CD4-positive, alpha-beta T cell treated with Interleukin-6 at 100 ng/mL for 8 hours (primary cell): ENCODE data around the gene CD320.
"Not testable (repeated sequence)": the region's sequence is repeated elsewhere in the genome, so short reads cannot be mapped to it uniquely, and the experiment has no call there.

Experiments
- DNase-seq: peaks from one replicate; pipeline ENCODE4 v3.0.0-alpha.2; 2020; ENCODE audit warnings: mixed read lengths, low spot score

The CD320 gene

DNA sequence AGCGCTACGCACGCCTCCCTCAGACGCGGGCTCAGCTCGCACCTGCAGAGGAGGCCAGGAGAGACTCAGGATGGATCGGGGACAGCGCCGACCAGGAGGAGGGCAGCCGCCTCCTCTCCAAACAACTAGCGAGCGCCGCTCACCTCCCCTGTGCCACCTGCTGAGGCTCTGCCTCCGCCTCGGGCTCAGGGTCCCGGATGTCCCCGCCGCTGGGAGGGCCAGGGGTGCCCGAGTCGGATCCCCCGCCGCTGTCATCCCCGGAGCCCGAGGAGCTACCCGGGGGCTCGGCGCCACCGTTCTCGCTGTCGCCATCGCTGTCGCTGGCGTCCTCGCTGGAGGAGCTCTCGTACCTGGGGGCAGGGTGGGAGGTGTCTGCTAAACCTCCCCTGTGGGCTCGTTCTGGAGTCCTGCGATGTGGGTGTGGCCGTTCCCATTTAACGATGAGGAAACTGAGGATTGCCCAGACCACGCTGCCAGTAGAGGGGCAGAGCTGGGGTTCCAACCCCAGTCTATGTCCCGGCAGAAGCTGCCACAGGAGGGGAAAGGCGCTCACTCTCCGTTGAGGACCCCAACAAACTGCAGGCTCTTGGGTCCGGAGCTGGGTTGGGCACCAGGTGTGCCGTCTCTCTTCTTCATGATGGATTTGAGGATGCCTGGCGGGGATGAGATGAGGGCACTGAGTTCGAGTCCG is 25.8 kb upstream of the CD320 start:
- DNase-seq, result no peak

DNA sequence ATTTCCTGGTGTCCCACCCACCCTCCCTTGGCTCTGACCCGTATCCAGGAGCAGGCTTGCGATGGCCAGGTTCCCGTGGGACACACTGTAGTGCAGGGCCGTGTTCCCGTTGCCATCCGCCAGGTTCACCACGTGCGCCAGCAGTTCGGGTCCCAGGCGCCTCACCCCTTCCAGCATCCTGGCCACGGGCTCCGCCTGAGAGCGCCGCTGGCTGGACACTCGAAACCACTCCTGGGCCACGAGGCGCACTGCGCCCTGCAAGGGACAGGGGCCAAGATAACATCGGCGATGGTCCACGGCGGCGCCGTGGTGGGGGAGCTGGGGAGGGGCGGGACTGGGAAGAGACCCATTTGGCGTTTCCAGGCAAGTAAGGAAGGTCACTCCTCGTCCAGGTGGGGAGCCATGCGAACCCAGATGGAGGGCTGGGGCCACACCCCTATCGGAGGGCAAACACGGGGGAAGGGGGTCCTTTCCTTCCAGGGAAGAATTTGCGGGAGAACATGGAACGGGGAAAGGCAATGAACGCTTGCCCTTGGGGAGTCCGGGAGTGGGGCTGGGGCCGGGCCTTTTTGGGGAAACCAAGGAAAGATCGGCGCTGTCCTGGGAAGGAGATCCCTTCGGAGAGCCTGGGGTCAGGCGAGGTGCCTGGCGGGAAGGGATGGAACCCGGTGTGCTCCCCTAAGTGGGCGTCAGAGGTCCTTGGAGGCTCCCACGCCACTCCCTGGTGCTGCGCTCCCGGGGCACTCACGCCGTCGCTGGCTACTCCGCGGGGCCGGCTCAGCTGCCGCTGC is 25.0 kb upstream of the CD320 start:
- no peak for DNase-seq

DNA sequence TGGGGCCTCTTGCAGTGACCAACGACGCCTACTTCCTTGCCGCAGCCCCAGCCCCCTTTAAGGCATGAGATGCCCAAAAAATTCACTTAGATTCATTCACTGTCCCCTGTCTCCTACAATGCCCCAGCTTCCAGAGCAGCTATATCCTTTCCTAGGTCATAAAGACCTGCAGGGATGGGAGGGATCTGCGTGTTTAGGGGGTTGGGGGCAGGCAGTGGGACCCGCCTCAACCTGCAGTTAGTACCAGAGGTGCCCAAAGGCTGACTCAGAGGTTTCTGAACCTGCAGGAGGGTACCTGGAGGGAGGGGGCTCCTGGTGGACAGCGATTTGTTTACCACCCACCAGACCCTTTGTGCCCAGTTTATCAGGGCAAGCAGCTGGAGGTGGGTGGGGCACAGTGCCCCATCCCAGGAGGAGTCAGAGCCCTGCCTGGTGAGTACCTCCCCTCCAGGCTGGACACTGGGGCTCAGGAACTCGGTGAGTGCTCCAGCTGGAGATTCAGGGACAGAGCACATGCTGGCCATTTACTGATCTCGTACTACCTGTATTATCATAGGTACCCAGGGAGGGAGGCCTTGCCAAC is 23.2 kb upstream of the CD320 start:
- no peak for DNase-seq

DNA sequence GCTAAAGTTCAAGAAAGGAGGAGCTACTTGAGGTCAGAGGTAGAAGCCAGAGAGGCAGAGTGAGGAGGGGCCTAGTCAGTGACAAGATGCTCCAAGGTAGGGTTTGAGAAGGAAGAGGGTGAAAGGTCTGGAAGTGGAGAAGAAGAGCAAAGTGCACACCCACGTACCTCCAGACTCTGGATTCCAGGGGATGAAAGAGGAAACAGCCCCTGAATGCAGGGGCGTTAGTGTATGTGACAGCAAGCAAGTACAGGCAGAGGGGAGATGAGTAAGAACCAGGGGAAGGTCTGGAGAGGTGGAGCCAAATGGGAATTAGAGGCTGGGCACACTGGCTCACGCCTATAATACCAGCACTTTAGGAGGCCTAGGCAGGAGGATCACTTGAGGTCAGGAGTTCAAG is 21.8 kb upstream of the CD320 start:
- DNase-seq, result no peak

DNA sequence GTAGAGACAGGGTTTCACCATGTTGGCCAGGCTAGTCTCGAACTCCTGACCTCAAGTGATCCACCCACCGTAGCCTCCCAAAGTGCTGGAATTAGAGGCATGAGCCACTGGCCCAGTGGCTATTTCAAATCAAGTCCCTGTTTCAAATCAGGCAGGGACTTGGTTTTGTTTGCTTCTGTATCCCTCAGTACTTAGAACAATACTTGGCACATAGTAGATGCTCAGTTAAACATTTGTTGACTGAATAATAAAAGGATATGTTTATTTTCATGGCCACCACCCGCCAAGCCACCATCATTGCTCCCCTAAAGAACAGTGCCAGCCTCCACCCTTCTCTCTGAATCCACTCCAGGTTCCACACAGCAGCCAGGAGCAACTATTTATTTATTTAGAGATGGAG is 17.3 kb upstream of the CD320 start:
- DNase-seq, result no peak

DNA sequence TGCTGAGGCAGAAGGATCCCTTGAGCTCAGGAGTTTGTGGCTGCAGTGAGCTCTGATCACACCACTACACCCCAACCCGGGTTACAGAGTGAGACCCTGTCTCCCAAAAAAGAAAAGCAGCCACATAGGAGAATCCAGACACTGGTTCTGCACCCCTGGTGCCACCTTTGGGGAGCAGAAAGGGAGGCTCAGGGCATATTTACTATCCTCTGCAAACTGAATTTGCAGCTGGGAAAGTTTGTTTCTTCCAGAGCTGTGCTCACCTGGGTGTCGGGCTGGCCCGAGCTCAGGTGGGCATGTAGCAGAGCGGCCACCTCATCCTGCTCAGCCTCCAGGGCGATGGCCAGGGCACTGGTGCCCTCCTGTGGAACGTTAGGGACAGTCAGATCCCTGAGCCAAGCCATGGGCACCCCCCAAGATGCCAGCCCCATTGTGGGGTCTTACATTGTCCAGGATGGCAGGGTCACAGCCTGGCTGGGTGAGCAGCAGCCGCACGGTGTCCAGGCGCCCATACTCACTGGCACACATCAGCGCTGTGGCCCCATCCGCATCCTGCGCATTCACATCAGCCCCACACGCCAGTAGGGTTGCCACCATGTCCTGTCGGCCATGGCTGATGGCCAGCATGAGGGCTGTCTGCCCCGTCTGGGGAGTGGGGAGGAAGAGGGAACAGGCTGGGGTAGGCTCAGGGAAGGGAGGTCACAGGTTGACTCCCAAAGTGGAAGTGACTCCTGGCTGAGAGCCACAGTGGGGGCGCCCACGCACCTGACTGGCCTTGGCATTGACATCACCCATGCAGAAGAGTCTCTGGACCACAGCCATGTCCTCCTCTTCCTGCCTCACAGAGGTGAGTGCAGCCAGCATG is 16.3 kb upstream of the CD320 start:
- DNase-seq, result no peak

DNA sequence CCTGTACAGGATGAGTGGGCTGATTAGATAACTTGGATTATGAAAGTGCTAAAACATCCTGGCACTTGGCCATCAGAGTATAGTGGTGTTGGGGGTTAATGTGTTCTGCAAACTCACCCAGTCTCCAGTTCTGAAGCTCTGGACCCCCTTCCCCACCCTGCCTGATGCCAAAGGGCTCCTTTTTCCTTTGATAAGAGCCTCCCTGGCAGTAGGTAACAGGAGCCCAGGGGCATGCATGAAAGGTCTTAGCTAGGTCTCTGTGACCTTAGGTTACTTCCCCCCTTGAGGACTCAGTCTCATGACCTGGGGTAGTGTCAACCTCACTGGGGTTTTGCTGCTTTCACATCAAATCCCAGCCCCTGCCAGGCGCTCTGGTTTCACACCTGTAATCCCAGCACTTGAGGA is 15.6 kb upstream of the CD320 start:
- no peak for DNase-seq

DNA sequence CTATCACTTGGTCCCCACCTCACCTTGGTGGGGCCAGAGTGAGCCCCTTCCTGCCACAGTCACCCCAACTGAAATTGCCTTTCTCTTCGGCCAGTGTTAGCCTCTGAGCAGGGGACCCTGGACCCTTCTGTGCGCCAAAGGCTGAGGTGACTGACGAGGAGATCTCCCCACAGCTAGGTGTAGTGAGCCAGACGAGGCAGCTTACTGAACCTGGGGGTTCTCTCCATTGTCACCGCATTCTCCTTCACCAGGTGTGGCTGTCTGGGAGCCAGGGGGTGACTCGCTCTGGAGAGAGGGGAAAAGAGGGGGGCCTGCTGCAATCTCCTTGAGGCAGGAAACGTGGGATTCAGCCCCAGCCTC is 14.5 kb upstream of the CD320 start:
- DNase-seq, result no peak

DNA sequence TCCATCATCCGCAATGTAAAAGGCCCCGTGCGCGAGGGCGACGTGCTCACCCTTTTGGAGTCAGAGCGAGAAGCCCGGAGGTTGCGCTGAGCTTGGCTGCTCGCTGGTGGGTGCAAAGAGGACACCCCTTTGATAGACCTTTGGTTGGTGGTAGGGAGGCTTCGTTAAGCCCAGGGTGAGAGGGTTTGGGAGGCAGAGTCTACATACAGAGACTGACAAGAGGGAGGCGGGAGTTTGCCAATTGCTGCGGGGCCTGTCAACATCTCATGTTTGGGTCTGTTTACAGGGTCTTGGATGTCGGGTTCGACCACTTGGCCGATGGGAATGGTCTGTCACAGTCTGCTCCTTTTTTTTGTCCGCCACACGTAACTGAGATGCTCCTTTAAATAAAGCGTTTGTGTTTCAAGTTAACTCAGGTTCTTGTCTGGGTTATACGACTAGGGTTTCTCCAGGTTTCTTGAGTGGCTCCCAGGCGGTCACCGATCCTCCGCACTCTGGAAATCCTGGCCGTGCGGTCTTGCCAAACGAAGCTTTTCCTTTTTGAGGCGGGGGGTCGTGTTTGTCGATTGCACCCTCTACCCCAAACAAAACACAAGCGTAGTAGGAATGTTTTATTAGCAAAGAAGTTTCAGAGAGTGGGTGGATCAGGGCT is 14.0 kb upstream of the CD320 start:
- DNase-seq, result no peak

DNA sequence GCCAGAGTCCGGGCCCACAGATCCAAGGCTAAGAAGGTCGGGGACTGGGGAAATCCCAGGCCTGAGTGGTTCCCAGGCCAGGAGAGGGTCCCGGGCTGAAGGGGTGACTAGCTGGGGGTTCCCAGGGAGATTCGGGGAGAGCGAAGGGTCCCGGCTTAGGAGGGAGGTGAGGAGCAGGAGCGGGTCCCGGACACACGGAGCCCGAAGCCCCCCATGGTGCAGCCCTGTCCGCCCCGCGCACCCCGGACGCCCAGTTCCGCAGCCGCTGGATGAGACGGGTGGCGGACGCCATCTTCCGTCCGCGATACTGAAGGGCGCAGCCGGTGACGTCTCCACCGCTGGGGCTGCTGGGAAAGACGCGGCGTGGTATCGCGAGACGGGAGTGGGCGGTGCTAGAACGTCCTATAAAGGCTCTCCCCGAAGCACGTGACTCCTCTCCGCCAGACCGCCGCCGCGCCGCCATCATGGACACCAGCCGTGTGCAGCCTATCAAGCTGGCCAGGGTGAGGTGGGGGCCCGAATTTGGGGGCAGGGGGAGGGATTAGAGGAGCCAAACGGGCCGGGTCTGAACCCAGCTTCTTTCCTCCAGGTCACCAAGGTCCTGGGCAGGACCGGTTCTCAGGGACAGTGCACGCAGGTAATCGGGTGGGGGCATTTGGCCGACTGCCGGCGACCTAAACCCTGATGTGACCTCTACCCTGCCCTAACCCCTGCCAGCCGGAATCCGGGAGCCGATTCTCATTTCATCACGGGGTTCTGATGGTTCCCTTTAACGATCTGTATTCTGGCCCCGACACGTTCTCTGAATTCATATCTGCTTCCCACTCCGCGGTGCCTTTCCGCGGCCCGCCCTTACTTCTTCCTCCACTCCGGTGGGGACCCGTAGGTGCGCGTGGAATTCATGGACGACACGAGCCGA is 13.2 kb upstream of the CD320 start, which contains the start of the genes NDUFA7 and RPS28:
Gene NDUFA7 (minus strand): TSS at position 309 of the 919 bp plus-strand sequence. CDS start 17 bp downstream, at position 292.
Gene RPS28 (plus strand): TSS at position 430 of the 919 bp plus-strand sequence. CDS start 35 bp downstream, at position 465.
- DNase-seq, result peak; percentile 97

DNA sequence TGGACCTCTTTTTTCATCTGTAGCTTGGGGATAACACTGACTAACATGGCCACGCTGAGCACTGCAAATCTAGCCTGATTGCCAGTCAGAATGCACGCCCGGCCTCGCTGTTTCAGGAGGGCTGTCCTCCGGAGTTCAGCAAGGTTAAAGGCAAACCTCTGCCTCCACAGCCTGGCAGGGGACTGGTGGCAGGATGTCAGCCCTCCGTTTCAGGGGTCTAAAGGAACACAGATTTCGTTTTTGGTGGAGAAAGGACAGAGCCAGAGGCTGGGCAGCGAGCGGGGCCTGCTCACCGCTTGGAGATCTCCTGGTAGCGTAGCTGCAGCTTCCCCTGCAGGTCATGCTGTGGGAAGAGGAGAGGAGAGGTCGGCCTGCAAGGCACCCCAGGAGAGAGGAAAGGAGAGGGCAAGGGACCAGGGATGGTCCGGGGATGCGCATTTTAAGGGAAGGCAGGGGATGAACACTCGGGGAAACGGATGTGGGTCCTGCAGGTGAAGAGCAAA is 12.5 kb upstream of the CD320 start:
- DNase-seq, result no peak

DNA sequence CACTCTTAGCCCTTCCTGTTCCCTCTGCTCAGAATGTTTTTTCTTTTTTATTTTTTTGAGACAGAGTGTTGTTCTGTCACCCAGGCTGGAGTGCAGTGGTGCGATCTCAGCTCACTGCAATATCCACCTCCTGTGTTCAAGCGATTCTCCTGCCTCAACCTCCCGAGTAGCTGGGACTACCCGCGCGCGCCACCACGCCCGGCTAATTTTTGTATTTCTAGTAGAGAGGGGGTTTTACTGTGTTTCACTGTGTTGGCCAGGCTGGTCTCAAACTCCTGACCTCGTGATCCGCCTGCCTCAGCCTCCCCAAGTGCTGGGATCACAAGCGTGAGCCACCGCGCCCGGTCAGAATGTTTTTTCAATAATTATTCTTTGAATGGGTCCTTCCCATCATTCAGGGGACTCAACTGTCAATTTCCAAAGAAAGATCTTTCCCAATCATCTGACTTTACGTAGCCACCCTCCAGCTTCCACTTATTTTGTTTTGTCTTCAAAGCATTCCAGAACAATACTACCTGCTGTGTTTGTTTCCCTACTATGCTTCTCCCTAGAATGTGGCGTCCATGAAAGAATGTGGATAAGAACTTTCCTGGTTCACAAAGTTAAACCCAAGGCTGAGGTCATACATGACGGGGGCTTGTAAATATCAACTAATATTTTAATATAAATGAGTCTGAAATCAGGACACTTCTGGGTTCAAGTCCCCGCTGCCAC is 11.8 kb upstream of the CD320 start:
- DNase-seq, result no peak

DNA sequence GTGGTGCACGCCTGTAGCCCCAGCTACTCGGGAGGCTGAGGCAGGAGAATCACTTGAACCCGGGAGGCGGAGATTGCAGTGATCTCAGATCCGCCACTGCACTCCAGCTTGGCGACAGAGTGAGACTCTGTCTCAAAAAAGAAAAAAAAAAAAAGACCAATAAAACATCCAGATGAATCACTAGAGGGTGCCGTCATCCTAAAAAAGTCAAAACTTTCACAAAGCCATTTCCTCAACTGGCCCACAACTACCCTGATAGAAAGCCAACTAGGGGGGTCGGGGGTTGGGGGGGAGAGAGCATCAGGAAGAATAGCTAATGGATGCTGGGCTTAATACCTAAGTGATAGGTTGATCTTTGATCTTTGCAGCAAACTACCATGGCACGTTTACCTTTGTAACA is 10.7 kb upstream of the CD320 start:
- DNase-seq, result not testable (repeated sequence)

DNA sequence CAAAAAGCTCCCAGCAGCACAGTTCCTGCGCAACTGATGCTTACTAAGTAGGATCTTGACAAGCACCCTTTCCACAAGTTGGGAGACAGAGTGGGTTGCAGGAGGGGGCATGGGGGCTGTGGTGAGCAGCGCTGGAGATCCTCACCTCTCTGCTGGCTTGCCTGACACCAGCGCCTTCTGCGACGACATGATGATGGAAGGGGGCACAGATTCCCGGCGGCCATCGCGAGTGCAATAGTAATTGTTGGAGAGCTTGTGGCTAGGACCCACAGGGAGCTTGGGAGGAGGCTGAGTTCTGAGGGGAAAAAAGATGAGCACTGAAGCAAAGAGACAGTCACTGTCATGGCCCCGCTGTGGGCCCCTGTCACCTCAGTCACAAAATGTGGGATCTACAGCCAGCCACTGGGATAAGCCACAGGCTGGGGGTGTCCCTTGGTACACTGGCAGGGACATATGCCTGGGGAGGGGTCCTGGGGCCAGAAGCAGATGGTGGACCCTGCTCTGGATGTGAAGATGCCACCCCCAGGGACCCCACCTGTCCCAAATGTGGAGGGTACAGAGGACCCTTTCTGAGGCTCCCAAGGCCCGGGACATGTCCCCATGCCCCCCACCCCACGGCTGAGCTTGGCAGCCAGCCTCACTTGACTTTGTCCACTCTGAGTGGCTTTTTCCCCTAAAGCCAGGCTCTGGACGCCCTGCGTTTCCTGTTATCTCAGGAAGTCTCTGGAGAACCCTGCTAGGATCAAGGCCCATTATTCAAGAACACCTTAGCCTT is 8.4 kb upstream of the CD320 start:
- no peak for DNase-seq

DNA sequence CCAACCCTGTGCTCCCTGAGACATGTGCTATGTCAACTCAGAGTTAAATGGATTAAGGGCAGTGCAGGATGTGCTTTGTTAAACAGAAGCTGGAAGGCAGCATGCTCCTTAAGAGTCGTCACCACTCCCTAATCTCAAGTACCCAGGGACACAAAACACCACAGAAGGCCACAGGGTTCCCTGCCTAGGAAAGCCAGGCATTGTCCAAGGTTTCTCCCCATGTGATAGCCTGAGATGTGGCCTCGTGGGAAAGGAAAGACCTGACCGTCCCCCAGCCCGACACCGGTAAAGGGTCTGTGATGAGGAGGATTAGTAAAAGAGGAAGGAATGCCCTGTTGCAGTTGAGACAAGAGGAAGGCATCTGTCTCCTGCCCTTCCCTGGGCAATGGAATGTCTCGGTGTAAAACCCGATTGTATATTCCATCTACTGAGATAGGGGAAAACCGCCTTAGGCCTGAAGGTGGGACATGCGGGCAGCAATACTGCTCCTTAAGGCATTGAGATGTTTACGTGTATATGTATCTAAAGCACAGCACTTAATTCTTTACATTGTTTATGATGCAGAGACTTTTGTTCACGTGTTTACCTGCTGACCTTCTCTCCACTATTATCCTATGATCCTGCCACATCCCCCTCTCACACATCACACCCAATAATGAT is 7.0 kb upstream of the CD320 start:
- DNase-seq, result not testable (repeated sequence)

DNA sequence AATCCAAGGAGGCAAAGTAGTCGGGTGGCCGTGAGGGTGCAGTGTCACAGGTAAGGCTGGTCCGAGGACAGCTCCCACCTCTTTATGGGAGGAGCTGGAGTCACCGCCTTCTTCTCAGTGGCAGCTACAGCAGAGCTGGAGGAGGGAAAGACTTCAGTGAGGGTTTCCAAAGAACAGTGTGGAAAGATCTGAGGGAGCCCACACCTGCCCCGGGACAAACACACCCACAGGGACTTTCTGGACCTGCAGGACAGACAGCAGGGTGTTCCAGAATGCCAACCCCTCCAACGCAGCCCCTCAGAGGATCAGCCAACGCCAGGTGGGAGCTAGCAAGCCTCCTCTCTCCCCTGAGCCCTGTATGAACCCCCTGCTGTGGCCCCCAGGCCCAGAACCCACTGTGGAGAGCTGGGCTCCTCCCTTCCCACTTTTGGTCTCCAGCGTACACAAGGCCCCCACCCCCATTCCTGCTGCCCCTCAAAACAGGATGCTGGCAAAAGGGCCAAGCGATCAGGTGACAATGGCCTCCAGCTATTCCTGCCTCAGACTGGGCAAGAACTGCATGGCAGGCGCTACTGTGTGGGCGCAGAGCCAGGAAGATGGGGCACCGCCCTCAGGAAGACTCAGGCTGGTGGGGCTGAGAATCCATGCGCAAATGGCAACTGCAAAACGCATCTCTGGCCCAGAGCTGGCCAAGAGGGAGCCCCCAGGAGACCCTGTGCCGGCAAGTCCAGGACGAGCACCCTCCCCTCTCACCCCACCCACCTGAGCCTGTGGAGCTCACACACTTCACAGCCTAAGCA is 3.5 kb upstream of the CD320 start:
- no peak for DNase-seq

DNA sequence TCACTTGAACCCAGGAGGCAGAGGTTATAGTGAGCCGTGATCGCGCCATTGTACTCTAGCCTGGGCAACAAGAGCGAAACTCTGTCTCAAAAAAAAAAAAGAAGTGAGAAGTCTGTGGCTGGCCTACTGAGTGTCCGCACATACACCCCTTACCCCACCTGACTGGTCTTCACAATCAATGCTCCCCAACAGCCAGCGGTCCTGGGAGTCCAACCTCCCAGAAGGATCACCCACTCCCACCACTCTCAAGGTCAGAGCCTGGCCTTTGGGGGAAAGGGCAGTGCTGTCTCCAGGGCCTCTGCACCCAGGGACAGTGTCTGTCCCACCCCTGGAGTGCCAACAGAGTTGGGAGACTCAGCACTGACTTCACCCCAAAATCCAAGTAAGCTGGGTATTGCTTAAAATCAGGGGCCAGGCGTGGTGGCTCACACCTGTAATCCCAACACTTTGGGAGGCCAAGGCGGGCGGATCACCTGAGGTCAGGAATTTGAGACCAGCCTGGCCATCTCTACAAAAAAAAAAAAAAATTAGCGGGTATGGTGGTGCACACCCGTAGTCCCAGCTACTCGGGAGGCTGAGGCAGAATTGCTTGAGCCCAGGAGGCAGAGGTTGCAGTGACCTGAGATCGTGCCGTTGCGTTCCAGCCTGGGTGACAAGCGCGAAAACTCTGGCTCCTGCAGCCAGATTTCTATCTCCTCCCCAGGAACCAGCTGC is 2.3 kb upstream of the CD320 start:
- no peak for DNase-seq
